GM03348 (cell line): ENCODE results near the gene FGF13.

ENCODE experiments used
- DNase-seq: peaks from one replicate; pipeline ENCODE4 v3.0.0; 2012; ENCODE audit warnings: low spot score

FGF13 gene

DNA sequence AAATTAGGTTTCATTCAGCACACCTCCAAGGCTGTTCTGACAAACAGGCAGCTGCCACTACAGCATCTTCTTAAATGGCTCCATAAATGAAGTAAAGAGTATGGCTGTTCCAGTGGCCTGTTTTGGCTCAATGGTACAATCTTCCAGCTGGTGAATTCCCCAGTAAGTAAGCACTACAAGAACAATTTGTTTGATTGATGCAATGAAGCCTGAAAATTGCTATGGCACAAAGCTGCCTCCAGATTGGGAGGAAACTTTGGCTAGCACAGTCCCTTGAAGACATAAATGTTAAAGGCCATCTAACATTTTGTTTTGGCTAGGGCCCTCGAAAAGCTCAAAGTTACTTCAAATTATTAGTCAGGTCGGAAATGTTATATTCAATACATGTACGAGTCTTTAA, 47.5 kb downstream of the FGF13 start:
- DNase-seq, result no peak

DNA sequence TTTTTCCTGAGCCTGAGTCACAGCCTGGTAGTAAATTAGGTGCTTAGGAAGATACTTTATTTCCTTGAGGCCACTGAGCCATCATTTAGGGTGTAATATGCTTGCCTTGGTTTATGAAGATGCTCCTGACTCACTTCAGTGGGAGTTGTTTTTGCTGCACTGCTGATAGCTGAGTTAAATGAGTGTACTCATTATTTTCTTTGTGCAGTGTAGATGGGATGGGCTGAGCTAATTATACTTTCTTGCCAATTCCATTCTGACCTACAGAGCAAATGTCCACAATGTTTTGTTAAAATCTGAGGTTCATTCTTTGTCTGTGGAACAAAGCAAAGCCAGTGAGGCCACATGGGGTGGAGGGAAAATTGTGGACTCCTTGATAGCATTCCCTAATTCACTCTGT, 60.0 kb downstream of the FGF13 start:
- no peak for DNase-seq

GRCh38 chrX:138648568-138648967, 62.9 kb downstream of the FGF13 start:
- no peak for DNase-seq

GRCh38 chrX:138638996-138639395, 72.5 kb downstream of the FGF13 start:
- DNase-seq, result peak; percentile 1
